ENCODE results near the gene NUP98. TPM values are rescaled to one million over a fixed set of nuclear protein-coding genes. Genes with fewer than 3 reads are reported as not detected.
A peak's percentile ranks its signal among the peaks of the same experiment; 100 is the strongest.

Gene NUP98
- total RNA-seq, 4 donors from 2014 or later, result 91.5 to 122 (median 115) TPM

DNA sequence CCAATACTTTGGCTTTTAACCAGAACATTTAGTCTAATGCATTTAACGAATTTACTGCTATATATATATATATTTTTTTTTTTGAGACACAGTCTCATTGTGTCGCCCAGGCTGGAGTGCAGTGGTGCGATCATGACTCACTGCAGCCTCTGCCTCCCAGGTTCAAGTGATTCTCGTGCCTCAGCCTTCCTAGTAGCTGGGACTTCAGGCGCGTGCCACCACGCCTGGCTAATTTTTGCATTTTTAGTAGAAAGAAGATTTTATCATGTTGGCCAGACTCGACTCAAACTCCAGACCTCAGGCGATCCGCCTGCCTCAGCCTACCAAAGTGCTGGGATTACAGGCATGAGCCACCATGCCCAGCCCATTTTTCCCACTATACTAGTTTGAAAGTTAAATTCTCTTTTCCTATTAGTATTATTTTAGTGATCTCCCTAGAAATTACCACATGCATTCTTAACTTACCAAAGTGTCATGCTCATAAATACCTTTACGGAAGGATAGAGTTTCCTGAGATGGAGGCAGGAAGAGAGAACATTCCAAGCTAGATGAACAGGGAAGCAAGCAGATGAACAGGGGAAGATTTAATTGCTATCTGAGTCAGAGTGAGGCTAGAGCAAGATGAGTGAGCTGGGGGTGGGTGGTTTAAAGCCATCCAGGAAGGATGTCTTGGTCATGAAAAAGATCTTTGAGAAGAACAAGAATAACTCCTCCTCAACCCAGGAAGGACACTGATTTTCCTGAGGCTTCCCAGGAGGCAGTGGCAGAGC is 6.6 kb upstream of the NUP98 start:
- no peaks in the 10 kb centered on the region for H3K36me3 ChIP-seq
- H3K4me3 ChIP-seq, result no peak overlapping the region
- 90% methylated on average over 11 of the region's 11 CpGs for WGBS
- peaks cover 5% of the 10 kb centered on the region for H3K4me1 ChIP-seq
- TF ChIP-seq POLR2AphosphoS5 (IDR thresholded peaks at IDR 0.05), result no peak
- no peak for TF ChIP-seq EP300 (IDR thresholded peaks at IDR 0.05)
- TF ChIP-seq POLR2A (IDR thresholded peaks at IDR 0.05), result no peak
- TF ChIP-seq, protein P1, sequence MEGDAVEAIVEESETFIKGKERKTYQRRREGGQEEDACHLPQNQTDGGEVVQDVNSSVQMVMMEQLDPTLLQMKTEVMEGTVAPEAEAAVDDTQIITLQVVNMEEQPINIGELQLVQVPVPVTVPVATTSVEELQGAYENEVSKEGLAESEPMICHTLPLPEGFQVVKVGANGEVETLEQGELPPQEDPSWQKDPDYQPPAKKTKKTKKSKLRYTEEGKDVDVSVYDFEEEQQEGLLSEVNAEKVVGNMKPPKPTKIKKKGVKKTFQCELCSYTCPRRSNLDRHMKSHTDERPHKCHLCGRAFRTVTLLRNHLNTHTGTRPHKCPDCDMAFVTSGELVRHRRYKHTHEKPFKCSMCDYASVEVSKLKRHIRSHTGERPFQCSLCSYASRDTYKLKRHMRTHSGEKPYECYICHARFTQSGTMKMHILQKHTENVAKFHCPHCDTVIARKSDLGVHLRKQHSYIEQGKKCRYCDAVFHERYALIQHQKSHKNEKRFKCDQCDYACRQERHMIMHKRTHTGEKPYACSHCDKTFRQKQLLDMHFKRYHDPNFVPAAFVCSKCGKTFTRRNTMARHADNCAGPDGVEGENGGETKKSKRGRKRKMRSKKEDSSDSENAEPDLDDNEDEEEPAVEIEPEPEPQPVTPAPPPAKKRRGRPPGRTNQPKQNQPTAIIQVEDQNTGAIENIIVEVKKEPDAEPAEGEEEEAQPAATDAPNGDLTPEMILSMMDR (IDR thresholded peaks at IDR 0.05), result no peak
- no peaks in the 10 kb centered on the region for H3K9me3 ChIP-seq
- no peak for DNase-seq (ENCODE audit: low spot score in 2 of 2)
- H3K27ac ChIP-seq, result no peak overlapping the region
- no peaks in the 10 kb centered on the region for H3K27me3 ChIP-seq

DNA sequence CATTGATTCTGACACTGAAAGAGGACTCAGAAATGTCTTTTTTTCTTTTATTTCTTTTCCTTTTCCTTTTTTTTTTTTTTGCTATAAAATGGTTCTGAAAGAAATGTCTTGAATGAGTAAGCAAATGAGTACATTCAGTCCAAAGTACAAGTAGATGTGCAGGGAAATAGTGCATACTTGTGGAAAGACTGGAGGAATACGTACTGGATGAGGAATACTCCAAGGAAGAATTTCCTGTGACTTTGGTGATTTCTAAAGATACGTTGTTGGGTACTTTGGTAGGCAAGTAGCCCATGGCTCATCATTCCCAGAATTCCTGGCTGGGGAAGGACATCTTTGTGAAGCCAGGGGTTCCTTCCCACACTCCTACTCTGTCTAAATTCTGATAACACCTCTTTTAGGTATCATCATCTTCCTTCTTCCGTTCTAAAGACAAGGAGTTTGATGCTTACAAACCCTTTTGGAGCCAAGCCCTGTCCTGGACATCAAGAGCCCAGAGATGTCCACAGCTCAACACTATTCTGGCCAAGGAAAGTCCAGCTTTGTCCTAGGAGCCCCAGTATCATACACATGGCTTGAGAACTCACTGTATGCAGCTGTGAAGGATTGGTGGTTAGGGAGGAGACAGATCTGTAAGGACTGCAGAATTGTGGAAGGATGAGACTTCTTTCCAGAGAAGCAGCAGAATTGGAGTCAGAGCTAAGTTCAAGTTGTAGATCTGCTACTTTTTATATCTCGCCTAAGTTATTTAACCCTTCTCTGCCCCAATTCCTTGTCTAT is 4.8 kb upstream of the NUP98 start:
- TF ChIP-seq EP300 (IDR thresholded peaks at IDR 0.05), result no peak
- TF ChIP-seq POLR2AphosphoS5 (IDR thresholded peaks at IDR 0.05), result no peak
- no peak for TF ChIP-seq POLR2A (IDR thresholded peaks at IDR 0.05)
- TF ChIP-seq, protein P1 (IDR thresholded peaks at IDR 0.05), result no peak
- H3K27ac ChIP-seq, result no peak overlapping the region
- peaks cover 9% of the 10 kb centered on the region for H3K4me1 ChIP-seq
- no peaks in the 10 kb centered on the region for H3K9me3 ChIP-seq
- H3K36me3 ChIP-seq, result no peaks in the 10 kb centered on the region
- WGBS, result 86% methylated on average over 4 of the region's 4 CpGs
- no peak overlapping the region for H3K4me3 ChIP-seq
- no peaks in the 10 kb centered on the region for H3K27me3 ChIP-seq
- DNase-seq (ENCODE audit: low spot score in 2 of 2), result no peak

DNA sequence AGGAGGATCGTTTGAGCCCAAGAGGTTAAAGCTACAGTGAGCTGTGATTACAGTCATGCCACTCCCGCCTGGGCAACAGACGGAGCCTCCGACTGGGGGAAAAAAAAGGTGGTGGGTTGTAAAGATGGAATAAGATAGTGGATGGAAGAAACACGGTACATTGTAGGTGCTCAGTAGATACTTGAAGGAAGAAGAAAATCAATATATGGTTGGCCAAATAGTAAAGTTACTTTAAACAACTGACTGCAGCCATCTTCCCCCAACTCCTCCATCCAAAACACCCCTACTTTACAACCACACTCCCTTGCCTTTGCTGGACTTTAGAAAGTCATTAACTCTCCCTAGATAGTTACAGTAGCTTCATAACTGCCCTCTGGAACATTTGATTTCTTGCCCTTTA is 2.5 kb upstream of the NUP98 start:
- H3K4me1 ChIP-seq, result peaks cover 22% of the 10 kb centered on the region
- WGBS, result 90% methylated on average over 5 of the region's 5 CpGs
- DNase-seq (ENCODE audit: low spot score in 2 of 2), result no peak

DNA sequence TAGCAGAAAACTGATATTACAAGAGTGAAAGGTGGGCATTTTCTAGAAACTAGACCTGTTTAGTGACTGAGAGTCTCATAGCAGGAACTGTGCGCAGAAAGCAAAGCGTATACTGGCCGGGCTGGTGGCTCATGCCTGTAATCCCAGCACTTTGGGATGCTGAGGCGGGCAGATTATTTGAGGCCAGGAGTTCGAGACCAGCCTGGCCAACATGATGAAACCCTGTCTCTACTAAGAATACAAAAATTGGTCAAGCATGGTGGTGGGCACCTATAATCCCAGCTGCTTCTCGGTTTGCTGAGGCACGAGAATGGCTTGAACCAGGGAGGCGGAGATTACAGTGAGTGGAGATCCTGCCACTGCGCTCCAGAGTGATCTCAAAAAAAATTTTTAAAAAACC is 1.8 kb upstream of the NUP98 start:
- Histone ChIP-seq H3K4me3 (no peak overlapping the region), H3K36me3 (no peaks in the 10 kb centered on the region), H3K27me3 (no peaks in the 10 kb centered on the region), H3K27ac (no peak overlapping the region), H3K9me3 (no peaks in the 10 kb centered on the region), H3K4me1 (peaks cover 22% of the 10 kb centered on the region)
- WGBS, result 94% methylated on average over 9 of the region's 9 CpGs
- DNase-seq (ENCODE audit: low spot score in 2 of 2), result no peak
- TF ChIP-seq, protein P1 (IDR thresholded peaks at IDR 0.05), result no peak
- TF ChIP-seq POLR2A (IDR thresholded peaks at IDR 0.05) (no peak), POLR2AphosphoS5 (IDR thresholded peaks at IDR 0.05) (no peak), EP300 (IDR thresholded peaks at IDR 0.05) (no peak)

More for the DNA sequence above, 2.5 kb upstream of the NUP98 start:
- Histone ChIP-seq H3K27ac (no peak overlapping the region), H3K9me3 (no peaks in the 10 kb centered on the region), H3K4me3 (no peak overlapping the region), H3K27me3 (no peaks in the 10 kb centered on the region), H3K36me3 (no peaks in the 10 kb centered on the region)
- TF ChIP-seq POLR2A (IDR thresholded peaks at IDR 0.05) (no peak), POLR2AphosphoS5 (IDR thresholded peaks at IDR 0.05) (no peak), EP300 (IDR thresholded peaks at IDR 0.05) (no peak)
- TF ChIP-seq, protein P1 (IDR thresholded peaks at IDR 0.05), result no peak

DNA sequence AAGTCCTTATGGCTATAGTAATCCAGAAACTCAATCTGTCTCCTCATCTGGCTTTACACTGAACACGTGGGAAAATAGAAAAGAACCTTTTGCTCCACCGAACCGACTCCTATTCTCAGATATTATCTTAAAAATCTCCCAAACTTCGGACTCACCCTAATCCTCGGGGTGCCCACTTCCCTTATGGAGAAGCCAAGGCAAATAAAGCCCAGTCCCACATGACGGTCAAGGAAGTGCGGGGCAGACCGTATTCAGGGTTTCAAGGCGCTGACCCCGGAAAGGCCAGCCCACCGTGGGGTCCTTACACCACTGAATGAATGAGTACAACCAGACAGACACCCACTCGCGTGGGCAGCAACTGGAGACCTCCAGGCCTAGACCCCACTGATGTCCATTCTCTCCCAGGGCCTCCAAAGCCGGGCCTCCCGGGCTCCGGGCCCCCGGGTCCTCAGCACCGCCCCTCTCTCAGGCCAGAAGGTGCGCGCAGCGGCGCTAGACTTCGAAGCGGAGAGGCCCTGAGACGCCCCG is 489 bp downstream of the NUP98 start:
- Histone ChIP-seq H3K4me1 (peaks cover 25% of the 10 kb centered on the region), H3K4me3 (peak overlapping the region; percentile 82), H3K27me3 (no peaks in the 10 kb centered on the region), H3K9me3 (no peaks in the 10 kb centered on the region), H3K27ac (peak overlapping the region; percentile 96), H3K36me3 (peaks cover 18% of the 10 kb centered on the region)
- no peak for DNase-seq (ENCODE audit: low spot score in 2 of 2)
- 0% methylated on average over 11 of the region's 26 CpGs for WGBS
- TF ChIP-seq EP300 (IDR thresholded peaks at IDR 0.05), result no peak
- TF ChIP-seq POLR2A (IDR thresholded peaks at IDR 0.05), result no peak
- TF ChIP-seq POLR2AphosphoS5 (IDR thresholded peaks at IDR 0.05), result no peak
- TF ChIP-seq, protein P1 (IDR thresholded peaks at IDR 0.05), result no peak
